ENCODE measurements around the gene CARNS1. TPM values are rescaled to one million over a fixed set of nuclear protein-coding genes. Genes with fewer than 3 reads are reported as not detected.

CARNS1 gene
- total and polyA plus RNA-seq, 7 donors: 2.1 to 27.5 (median 7.0) TPM

- H3K27me3 ChIP-seq (ENCODE audit: insufficient read depth in 3 of 3, low read length in 2 of 3): no peaks in the 10 kb centered on the region
- H3K27ac ChIP-seq: no peak overlapping the region
- DNase-seq: no peak
- TF ChIP-seq, protein P1, sequence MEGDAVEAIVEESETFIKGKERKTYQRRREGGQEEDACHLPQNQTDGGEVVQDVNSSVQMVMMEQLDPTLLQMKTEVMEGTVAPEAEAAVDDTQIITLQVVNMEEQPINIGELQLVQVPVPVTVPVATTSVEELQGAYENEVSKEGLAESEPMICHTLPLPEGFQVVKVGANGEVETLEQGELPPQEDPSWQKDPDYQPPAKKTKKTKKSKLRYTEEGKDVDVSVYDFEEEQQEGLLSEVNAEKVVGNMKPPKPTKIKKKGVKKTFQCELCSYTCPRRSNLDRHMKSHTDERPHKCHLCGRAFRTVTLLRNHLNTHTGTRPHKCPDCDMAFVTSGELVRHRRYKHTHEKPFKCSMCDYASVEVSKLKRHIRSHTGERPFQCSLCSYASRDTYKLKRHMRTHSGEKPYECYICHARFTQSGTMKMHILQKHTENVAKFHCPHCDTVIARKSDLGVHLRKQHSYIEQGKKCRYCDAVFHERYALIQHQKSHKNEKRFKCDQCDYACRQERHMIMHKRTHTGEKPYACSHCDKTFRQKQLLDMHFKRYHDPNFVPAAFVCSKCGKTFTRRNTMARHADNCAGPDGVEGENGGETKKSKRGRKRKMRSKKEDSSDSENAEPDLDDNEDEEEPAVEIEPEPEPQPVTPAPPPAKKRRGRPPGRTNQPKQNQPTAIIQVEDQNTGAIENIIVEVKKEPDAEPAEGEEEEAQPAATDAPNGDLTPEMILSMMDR (IDR thresholded peaks at IDR 0.05): no peak
- 79 to 87% (median 80%) methylated on average over 19 of the region's 19 CpGs for WGBS, 3 donors
- H3K4me3 ChIP-seq: no peak overlapping the region
- H3K4me1 ChIP-seq: peaks cover 37% of the 10 kb centered on the region
- no peak for ATAC-seq
- intact Hi-C loops (cut with DNase I): no loop called here
- H3K9me3 ChIP-seq: no peaks in the 10 kb centered on the region
- peaks cover 0 to 67% of the 10 kb centered on the region in 2 donors for H3K36me3 ChIP-seq (ENCODE audit: insufficient read depth in 1 of 2, low read depth in 1 of 2)
These were observed 19.8 kb upstream of the CARNS1 start for GRCh38 chr11:67395555-67396258.

DNA sequence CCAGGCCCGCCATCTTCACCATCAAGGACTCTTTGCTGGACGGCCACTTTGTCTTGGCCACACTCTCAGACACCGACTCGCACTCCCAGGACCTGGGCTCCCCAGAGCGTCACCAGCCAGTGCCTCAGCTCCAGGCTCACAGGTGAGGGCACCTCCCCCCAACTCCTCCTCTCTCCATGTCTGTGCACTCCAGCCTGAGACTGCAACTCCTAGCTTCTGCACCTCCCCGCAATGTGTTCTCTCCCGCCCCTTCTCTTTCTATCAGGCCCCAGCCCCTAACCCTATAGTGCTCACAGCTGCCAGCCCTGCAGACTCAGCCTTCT is 19.3 kb upstream of the CARNS1 start:
- peaks cover 33% of the 10 kb centered on the region for H3K4me1 ChIP-seq
- 79 to 93% (median 92%) methylated on average over 7 of the region's 7 CpGs for WGBS, 3 donors
- ATAC-seq (no peak), DNase-seq (no peak)
- H3K4me3 ChIP-seq: no peak overlapping the region
- H3K27me3 ChIP-seq (ENCODE audit: insufficient read depth in 3 of 3, low read length in 2 of 3): no peaks in the 10 kb centered on the region
- H3K9me3 ChIP-seq: no peaks in the 10 kb centered on the region
- intact Hi-C loops (cut with DNase I): no loop called here
- H3K27ac ChIP-seq: no peak overlapping the region
- H3K36me3 ChIP-seq (ENCODE audit: insufficient read depth in 1 of 2, low read depth in 1 of 2): peaks cover 0 to 68% of the 10 kb centered on the region in 2 donors
- TF ChIP-seq, protein P1 (IDR thresholded peaks at IDR 0.05): no peak

DNA sequence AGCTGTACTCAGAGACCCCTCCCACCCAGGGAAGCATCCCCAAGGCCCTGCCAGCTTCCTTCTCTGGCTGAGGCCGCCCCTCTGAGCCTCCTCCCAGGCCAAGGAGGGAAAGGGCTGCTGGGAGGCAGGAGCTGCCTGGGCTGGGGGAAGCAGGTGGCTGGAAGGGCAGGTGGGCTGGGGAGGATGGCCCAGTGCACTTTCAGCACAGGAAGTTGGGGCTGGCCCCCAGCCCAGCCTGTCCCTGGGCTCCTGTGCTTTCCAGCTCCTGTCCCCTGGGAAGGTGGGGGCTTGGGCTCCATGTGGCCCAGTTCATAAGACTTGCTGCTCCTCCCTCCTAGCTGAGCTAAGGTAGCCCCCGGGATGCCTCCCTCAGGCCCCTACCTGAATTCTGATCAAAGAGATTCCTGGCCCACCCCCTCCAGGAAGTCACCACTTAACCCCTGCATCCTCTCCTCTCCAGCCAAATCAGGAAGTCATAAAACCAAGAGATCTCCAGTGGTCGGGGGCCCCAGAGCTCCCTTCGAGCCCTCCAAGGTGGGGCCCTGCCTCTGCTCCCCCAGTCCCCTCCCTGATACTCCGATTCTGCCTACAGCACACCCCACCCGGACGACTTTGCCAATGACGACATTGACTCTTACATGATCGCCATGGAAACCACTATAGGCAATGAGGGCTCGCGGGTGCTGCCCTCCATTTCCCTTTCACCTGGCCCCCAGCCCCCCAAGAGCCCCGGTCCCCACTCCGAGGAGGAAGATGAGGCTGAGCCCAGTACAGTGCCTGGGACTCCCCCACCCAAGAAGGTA is 18.7 kb upstream of the CARNS1 start:
- intact Hi-C loops (cut with DNase I): no loop called here
- Histone ChIP-seq H3K9me3 (no peaks in the 10 kb centered on the region), H3K4me1 (peaks cover 31% of the 10 kb centered on the region), H3K4me3 (no peak overlapping the region), H3K27ac (no peak overlapping the region), H3K27me3 (ENCODE audit: insufficient read depth in 3 of 3, low read length in 2 of 3) (no peaks in the 10 kb centered on the region), H3K36me3 (ENCODE audit: insufficient read depth in 1 of 2, low read depth in 1 of 2) (peaks cover 0 to 68% of the 10 kb centered on the region in 2 donors)
- ATAC-seq (no peak), DNase-seq (no peak)
- 43 to 53% (median 44%) methylated on average over 11 to 13 of the region's 13 CpGs for WGBS, 3 donors
- TF ChIP-seq, protein P1 (IDR thresholded peaks at IDR 0.05): no peak

- ATAC-seq (no peak), DNase-seq (no peak)
- H3K4me1 ChIP-seq: peaks cover 33% of the 10 kb centered on the region
- peaks cover 0 to 68% of the 10 kb centered on the region in 2 donors for H3K36me3 ChIP-seq (ENCODE audit: insufficient read depth in 1 of 2, low read depth in 1 of 2)
- no peaks in the 10 kb centered on the region for H3K9me3 ChIP-seq
- H3K27ac ChIP-seq: no peak overlapping the region
- no peaks in the 10 kb centered on the region for H3K27me3 ChIP-seq (ENCODE audit: insufficient read depth in 3 of 3, low read length in 2 of 3)
- TF ChIP-seq, protein P1 (IDR thresholded peaks at IDR 0.05): no peak
- intact Hi-C loops (cut with DNase I): no loop called here
- WGBS, 3 donors: 48 to 86% (median 60%) methylated on average over 6 of the region's 6 CpGs
- H3K4me3 ChIP-seq: no peak overlapping the region
These were observed 17.9 kb upstream of the CARNS1 start for GRCh38 chr11:67397536-67397935.
